Sigmoid colon (tissue), 3 donors: Measurements from ENCODE around the gene NEK9.

Experiments used
- POLR2A ChIP-seq, 2 donors: fragments of 450-650 bp; IDR thresholded peaks; one replicate each; pipeline ENCODE4 v1.6.1; 2016; ENCODE audit warnings: antibody characterized with exemption in 2 of 2, mild to moderate bottlenecking in 2 of 2, moderate library complexity in 2 of 2
- TF ChIP-seq, protein P1 (sequence below), 4 experiments: fragments of 450-650 bp in 3 of 4; fragments of 200-600 bp in 1 of 4; IDR thresholded peaks; one replicate each; pipeline ENCODE4 v1.5.1; 2016 to 2019; ENCODE audit warnings: antibody characterized with exemption in 4 of 4, mild to moderate bottlenecking in 3 of 4, moderate library complexity in 2 of 4

- TF ChIP-seq POLR2A (IDR thresholded peaks at IDR 0.05): no peak
- TF ChIP-seq, protein P1, sequence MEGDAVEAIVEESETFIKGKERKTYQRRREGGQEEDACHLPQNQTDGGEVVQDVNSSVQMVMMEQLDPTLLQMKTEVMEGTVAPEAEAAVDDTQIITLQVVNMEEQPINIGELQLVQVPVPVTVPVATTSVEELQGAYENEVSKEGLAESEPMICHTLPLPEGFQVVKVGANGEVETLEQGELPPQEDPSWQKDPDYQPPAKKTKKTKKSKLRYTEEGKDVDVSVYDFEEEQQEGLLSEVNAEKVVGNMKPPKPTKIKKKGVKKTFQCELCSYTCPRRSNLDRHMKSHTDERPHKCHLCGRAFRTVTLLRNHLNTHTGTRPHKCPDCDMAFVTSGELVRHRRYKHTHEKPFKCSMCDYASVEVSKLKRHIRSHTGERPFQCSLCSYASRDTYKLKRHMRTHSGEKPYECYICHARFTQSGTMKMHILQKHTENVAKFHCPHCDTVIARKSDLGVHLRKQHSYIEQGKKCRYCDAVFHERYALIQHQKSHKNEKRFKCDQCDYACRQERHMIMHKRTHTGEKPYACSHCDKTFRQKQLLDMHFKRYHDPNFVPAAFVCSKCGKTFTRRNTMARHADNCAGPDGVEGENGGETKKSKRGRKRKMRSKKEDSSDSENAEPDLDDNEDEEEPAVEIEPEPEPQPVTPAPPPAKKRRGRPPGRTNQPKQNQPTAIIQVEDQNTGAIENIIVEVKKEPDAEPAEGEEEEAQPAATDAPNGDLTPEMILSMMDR (IDR thresholded peaks at IDR 0.05): no peak
Observed at GRCh38 chr14:75133597-75133996, 6.7 kb upstream of the NEK9 start.
